ENCODE data around the gene CNKSR3.
"Not testable (repeated sequence)": the region's sequence is repeated elsewhere in the genome, so short reads cannot be mapped to it uniquely, and the experiment has no call there.

The CNKSR3 gene

DNA sequence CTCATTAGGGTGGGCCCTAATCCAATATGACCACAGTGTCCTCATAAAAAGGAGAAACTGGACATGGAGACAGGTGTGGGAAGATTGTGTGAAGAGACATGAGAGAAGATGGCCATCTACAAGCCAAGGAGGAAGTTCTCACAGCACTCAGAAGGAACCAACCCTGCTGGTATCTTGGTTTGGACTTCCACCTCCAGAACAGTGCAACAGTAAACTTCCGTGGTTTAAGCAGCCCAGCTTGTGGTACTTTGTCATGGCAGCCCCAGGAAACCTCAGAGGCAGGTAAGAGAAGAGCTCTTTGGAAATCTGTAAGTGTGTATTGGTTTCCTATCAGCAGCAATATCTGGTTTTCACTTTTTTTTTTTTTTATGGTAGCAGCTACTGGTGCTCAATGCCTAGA is 16.5 kb upstream of the CNKSR3 start:
- DNase-seq: no peak

DNA sequence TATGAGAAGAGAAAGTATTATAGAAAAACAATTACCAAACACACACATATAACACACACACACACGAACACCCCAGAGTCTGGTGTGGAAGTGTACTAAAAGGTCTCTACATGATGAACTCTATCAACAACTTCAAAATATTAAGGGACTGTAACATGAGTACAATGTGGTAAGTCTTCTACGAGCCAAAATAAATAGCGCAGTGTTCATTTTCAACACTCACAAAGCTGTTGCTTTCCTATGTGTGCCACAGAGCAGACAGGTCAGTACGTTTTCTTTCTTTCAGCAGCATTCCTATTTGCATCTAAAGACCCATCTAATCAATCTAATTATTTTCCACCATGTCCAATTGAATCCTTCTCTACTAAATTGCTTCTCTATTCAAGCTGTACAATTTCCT is 12.1 kb upstream of the CNKSR3 start:
- no peak for DNase-seq

DNA sequence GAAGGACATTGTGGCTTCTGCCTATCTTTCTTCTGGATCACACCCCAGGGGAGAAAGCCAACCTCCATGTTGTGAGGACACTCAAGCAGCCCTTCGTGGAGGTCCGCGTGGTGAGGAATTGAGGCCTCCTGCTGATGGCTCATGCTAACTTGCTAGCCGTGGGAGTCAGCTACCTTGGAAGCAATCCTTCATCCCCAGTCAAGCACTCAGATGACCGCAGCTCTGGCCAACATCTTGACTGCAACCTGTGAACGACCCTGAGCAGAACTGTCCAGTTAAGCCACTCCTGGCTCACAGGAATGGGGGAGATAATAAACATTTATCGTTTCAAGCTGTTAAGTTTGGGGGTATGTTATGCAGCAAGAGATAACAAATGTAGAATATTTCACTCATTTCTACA is 10.9 kb upstream of the CNKSR3 start:
- no peak for DNase-seq

DNA sequence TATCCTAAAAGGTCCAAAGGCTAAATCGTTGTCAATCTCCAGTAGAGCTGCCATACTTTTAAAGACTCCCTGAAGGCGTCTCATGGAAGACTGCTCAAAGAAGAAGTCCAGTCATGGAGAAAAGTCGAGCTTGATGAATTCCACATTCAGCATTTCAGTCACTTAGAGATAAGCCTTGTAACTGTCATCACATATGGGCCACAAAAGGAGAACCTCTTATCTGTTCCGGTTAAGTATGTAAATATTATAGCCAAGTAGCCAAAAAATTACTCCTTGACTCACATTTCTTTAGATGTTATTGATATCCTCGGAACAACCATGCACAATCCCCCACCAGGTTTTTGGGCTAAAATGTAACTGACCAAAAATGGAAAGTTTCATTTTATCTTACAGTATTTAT is 9.8 kb upstream of the CNKSR3 start:
- no peak for DNase-seq

DNA sequence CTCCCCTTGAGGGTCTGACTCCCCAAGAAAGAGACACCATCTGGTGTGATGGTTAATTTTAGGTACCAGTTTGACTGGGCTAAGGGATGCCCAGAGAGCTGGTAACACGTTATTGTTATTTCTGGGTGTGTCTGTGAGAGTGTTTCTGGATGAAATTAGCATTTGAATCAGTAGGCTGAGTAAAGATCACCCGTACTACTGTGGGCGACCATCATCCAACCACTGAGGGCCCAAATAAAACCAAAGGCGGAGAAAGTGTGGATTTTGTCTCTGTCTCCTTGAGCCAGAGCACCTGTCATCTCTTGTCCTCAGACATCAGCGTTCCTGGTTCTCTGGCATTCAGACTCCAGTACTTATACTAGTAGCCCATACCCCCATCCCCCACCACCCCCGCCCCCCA is 7.9 kb upstream of the CNKSR3 start:
- no peak for DNase-seq

DNA sequence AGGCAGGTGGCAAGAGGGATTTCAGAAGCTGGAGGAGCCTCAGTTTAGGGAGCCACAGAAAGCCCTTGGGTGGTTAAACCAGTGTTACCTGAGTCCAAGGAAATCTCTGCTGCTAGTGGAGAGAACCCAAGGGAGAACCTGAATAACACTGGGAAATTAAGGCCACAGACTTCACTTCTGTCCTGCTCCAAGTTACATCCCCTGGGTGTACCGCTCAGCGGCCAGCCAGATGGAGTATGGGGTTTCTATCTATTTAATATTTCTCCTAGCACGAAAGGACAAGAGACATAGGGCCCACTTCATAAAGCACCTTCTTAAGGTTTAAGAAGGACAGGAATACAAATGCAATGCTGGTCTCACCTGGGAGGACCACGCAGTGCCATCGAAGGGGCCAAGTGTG is 5.8 kb upstream of the CNKSR3 start:
- DNase-seq: no peak

DNA sequence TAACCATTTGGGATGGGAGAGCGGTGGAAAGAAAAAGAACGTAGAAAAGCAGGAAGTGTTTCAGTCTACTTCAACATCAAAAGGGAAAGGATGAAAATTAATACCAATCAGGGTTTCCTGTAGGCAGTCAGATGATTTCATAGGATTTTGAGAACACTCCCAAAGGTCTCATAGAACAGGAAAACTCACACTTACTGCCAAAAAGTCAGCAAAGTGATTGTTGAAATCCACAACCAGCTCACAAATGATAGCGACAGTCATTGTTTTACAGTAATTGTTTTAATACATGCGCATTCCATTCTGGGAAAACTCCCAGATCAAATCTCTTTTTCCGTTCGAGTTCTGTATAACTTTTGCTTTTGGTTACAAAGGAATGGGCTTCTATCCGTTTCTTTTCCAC is 5.3 kb upstream of the CNKSR3 start:
- no peak for DNase-seq

DNA sequence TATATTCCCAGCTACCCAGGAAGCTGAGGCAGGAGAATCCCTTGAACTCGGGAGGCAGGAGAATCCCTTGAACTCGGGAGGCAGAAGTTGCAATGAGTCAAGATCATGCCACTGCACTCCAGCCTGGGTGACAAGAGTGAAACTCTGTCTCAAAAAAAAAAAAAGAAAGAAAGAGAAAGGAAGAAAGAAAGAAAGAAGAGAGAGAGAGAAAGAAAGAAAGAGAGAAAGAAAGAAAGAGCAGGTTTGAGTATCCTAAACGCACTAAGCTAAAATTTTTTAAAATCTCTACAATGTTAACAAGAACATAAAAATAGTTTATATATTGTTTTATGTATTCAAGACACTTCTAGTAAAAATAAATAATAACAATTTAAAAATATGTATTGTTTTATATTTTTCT is 4.6 kb upstream of the CNKSR3 start:
- not testable (repeated sequence) for DNase-seq

DNA sequence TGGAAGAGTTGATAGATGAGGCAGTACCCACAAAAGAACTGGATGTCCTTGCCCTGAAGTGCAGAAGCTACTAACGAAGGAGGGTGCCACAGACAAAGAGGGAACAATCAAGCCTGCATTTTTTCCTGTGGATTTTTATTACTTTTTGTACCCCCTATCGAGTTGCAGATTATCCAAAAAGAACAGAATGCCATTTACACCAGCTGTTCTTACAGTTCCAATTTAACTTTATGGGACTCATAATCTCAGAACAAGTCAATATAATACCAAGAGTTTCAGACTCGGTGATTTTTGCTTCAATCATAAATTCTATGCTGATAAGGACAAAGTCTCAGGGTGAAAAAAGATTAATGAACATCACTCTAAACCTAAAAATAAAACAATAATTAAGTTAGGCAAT is 4.0 kb upstream of the CNKSR3 start:
- no peak for DNase-seq

DNA sequence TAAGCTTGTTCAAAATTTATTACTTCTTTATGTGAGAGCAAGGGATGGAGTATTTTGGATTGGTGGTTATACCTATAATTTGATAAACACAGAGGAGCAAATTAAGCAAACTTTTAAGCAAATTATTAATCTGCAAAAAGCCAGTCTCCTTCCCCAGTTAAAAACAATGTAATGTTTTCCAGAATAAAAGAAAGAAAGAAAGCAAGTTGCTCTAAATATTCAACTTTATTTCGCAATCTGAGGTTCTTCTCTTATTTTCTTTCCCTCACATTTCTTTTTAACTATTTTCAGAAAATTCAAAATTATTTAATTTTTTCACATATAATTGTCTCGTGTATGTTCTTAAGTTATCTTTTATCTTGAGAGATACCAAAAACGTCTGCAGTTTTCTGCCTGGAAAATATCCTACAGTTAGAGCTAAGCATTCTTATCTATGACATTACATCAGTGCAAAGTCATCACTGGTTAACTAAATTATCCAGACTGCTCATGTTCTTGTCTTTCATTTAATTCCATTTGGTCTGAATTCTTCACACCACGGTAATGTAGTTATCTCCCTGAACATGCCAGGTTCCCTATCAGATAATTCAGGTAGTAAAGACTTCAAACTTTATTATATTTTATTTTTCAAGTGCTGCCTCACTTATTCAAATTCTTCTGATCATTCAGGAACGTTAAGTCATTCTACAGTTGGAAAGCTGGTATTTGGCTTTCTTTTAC is 3.3 kb upstream of the CNKSR3 start:
- DNase-seq: no peak

DNA sequence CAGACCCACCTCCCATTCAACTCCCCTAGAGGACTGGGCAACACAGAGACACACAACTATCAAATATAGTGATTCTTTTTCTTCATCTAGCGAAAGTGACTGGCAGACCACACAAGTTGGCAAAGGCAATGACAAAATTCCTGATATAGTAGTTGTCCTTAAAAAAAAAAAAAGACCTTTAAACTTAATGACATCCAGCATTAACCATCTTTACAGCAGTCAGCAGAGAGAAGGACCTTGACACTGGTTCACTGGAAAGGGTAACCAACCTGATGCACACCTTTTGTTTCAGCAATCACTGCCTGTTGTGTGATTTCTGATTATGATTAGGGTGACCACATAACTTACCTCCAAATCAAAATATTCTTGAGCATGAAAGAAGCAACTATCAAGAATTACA is 1.7 kb upstream of the CNKSR3 start:
- DNase-seq: no peak

DNA sequence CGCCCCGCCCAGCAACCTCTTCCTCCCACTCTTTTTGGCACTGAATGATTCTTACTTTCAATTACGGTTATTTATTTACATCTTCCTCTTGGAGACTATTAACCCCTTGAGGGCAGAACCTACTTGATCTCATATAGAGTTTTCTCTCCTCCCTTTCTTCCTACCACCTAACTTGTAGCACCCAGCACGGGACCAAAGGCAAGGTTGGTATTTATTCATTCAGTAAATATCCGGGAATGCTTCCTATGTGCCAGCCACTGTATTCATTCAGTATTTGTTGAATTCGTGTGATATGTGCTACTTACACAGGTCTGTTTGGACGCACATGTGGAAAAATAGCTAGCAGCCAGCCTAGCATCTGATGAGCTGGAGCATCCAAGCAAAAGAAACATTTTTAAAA is 1.3 kb upstream of the CNKSR3 start:
- no peak for DNase-seq

DNA sequence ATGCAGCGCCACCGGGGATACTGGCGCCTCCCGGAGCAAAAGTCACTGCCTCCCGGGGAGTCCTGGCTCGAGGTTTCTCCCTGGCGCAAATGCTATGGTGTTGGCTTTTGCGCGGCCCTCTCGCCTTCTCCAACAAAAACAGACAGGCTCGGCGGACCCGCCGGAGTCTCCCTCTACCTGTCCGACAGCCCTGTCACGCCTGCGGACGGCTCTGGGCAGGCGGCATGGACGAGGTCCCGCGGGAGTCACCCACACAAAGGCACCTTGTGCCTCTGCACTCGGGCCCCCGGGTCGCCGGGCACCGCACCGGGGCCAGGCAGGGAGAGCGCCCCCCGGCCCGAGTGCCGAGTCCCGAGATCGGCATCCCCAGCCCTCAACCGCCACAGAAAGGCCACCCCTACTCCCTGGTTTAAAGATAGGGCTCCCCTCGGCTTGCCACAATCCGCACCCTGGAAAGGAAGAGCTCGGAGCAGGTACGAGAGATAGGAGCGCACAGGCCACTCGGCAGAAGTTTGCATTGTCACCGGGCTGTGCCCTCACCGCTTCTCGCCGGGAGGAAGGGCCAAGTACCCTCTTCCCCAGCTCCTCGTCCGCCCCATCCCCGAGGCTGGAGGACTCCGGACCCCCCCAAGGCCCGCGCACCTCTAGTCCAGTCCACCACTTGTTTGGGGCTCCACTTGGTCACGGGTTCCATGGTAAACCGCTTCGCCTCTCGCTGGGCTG is 903 bp downstream of the CNKSR3 start:
- no peak for DNase-seq

DNA sequence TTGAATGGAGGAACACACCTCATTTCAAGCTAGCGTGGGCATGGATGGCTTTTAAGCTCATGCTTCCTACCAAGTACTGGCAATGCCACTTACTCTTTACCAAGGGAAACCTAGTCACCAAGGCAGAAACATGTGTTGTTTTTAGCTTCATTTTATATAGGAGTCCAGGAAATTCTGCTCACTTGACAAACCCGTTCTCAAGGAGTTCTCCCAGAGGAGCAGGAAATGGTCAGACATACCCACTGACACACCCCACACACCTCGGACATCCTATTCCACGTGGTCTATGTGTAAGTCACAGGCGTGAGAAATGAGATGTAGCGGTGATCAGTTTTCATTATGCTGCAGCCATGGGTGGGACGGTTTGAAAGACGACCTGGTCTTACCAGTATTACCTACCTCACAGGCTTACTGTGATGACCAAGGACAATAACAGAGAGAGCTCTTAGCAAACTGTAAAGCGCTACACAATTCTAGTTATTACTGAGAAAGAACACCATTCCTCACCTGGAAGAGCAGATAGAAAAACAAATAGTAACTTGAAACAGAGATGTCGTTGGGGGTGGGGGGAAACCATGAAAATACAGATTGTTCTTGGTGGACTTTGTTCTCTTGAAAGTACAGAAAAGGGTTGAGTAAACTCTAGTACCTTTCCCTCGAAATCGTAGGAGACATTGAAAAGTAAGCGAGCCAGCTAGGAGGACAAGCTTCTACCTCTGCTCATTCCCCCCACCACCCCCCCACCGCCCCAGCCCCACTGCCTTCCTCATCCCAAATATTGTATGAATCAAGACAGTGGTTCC is 1.7 kb downstream of the CNKSR3 start:
- DNase-seq: no peak

DNA sequence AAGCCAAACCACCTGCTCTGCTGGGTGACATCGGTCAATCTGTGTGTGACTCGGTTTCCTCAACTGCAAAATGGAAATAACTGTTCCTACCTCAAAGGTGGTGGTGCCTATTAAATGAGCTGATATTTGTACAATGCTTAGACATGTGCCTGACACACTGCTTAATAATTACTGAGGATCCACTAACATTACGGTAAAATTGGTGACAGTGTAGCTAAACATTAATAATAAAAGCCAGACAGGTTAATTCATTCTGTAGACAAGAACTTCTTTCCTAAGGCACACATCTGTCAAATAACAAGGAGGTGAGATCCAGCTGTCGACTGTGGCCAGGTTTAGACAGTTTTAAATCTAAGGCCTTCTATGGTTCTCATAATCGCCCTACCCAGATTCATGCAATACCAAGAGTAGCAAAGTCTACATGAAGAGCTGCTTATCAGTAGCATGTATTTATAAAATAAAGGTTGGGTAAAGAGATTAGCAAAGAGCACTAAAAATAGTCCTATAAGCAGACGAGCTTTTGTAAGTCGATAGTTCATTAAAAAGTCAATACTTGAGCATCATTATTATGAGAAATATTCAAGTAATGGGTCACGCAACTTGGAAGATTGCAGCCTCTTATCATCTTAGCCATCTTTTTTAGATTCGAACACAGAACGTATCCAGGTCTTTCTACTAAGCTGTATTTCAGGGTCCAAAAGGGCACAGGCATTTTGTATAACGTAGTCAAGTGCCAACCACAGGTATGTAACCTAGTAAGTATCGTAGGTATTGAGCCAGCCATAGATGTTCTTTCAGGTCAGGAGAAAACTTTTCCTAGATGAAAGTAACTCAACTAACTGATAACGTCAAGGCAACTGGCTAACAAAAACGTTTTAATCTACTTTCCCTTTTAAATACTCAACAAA is 3.2 kb downstream of the CNKSR3 start:
- no peak for DNase-seq

DNA sequence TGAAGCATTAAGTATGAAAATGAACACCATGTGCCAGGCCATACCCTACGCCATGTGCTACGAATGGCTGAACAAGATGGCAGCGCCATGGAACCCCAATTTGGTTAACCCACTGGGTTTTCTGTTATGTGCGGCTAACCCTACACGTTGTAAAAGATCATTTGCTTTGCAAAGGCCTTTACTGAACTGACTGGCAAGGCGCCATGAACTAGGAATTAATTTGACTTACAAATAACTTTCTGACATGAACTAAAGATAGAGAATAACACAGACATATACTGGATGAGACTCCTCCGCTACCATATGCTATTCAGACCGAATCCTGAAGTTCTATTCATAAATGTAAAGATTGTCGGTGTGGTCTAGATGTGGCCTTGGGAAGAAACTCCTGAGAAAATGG is 3.9 kb downstream of the CNKSR3 start:
- no peak for DNase-seq

DNA sequence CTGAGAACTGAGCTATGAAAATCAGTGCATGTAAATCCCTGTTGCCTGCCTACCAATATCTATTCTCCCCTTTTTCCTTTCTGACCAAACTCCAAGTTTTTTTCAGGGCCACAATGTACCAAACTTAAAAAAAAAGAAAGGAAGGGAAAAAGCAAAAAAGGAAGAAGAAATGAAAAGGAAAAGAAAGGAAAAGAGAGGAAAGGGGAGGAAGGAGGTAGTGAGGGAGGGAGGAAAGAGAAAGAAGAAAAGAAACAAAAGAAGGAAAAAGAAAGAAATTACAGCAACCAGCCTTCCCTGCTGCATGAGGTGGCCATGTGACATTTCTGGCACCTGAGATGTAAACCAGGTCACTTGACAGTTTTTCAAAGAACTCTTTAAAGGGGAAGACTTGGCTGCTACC is 4.4 kb downstream of the CNKSR3 start:
- no peak for DNase-seq

DNA sequence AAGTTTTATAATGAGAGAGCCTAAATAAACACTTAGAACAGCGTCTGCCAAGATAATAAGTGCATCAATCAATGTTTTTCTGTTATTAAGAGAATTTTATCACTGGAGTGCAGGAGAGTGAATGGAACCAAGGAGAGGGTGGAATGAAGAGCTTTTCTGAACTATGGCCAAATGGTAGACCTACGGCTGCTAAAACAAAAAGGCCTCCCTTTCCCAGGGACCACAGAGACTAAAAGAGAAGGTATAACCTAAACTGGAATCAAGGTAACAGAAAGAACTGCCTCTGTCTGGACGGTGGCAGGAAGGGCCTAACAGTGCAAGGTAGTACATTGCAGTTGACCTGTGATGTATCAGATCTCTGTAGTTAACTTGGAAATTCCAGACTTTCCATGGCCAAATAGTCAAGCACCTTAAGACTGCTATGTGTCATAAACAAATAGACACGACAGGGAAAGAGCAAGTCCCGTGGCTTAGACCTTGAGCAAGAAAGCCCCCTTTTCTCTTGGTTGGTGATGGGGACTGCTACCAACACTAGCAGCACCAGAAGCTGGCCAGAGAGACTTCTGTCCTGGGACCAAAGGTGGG is 5.5 kb downstream of the CNKSR3 start:
- DNase-seq: no peak

DNA sequence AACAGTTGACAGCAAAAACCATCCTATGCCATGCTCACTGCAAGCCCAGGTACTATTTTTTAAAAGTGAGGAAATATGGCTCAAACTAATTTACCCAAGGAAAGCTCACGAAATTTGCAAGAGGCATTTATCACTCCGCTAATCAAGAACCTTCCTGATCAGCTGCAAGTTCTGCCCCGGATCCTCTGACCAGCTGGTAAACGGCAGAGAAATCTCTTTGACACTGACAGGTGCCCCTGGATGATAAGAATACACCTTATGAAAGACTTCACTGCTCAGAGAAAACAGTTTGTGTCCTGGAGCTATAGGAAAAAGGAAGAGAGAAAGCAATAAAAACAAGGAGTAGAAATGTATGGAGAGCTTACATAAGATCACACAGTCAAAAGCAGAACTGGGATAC is 6.4 kb downstream of the CNKSR3 start:
- DNase-seq: no peak

DNA sequence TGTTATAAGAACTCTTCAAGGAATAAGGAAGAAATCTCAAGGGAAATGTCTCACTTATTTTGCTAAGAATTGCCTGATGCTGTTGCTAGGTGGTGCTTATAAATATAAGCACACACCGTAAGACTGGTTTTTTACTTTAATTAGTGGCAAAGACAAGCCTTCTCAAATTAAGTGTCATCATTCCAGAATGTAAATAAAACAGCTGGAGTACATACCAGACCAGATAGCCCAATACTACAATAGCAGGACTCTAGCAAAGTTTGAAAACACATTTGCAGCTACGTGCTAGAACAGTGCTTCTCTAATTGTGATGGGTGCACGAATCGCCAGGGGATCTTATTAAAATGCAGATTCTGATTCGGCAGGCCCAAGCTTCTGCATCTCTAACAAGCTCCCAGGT is 6.8 kb downstream of the CNKSR3 start:
- DNase-seq: no peak

DNA sequence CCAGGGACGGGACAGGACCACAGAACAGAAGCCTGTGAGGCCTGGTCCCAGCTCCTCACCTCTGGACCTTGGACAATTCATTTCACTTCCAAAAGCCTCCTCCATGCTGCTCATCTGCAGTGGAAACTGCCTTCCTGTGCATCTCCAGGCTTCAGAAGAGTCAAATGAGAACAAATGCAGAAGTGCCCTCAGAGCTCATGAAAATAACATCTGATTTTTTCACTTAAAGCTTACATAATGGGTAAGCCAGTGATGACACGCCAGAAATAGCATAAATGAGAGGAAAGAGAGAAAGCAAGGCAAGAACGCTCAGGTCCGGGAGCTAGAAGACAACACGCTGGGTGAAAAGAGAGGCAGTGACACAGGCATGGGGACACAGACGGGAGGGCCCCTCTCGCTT is 7.9 kb downstream of the CNKSR3 start:
- DNase-seq: no peak

DNA sequence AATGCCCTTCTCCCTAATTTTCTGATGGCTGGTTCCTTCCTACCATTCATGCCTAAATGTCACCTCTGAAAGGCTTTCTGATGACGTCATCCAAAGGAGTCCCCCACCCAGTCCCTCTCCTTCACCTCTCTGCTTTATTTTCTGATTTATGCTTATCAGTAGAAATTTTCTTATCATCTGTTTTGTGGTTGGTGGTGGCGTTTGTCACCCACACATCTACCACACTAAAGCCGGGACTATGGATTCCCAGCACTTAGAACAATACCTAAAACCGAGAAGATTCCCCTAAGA is 9.0 kb downstream of the CNKSR3 start:
- DNase-seq: no peak
